Adrenal gland (tissue), 12 donors: ENCODE measurements around the gene NADSYN1. TPM values are rescaled to one million over a fixed set of nuclear protein-coding genes. Genes with fewer than 3 reads are reported as not detected.
"Not testable (repeated sequence)": the region's sequence is repeated elsewhere in the genome, so short reads cannot be mapped to it uniquely, and the experiment has no call there.

Experiments
- DNase-seq, 7 donors: peaks; one replicate each; pipeline ENCODE4 v3.0.0-alpha.2; 2019 to 2020
- H3K27ac ChIP-seq, 5 donors: fragments of 200-600 bp; sonication (generic) in 4 of 5; 1 replicate in 3 of 5; 2 replicates in 2 of 5; pipeline versions ENCODE4 v1.5.1 to v1.8.0; 2016 to 2020; ENCODE audit warnings: mild to moderate bottlenecking in 1 of 5
- H3K27me3 ChIP-seq: fragments of 200-600 bp; 2 replicates; pipeline ENCODE4 v1.8.0; 2021
- H3K36me3 ChIP-seq, 2 donors: fragments of 200-600 bp; replicated peaks in 1 of 2; 1 replicate in 1 of 2; 2 replicates in 1 of 2; pipeline versions ENCODE4 v1.5.1 to v1.8.0; 2018 to 2022
- H3K4me1 ChIP-seq, 2 donors: fragments of 200-600 bp; replicated peaks in 1 of 2; 1 replicate in 1 of 2; 2 replicates in 1 of 2; pipeline versions ENCODE4 v1.5.1 to v1.8.0; 2018 to 2021
- H3K4me3 ChIP-seq, 4 donors: fragments of 200-600 bp; sonication (generic) in 3 of 4; one replicate each; pipeline ENCODE4 v1.5.1; 2016 to 2018
- H3K9me3 ChIP-seq, 3 donors: fragments of 200-600 bp; sonication (generic) in 1 of 3; replicated peaks in 1 of 3; 1 replicate in 2 of 3; 2 replicates in 1 of 3; pipeline versions ENCODE4 v1.5.1 to v1.8.0; 2016 to 2021
- CTCF ChIP-seq, 6 experiments: fragments of 450-650 bp in 4 of 6; fragments of 200-600 bp in 2 of 6; sonication (generic) in 1 of 6; IDR thresholded peaks; 1 replicate in 5 of 6; 2 replicates in 1 of 6; pipeline versions ENCODE4 v1.5.1 to v1.8.0; 2016 to 2021; ENCODE audit warnings: antibody characterized with exemption in 6 of 6, mild to moderate bottlenecking in 2 of 6, moderate library complexity in 1 of 6
- POLR2A ChIP-seq, 2 donors: fragments of 450-650 bp; IDR thresholded peaks; one replicate each; pipeline ENCODE4 v1.6.1; 2017; ENCODE audit warnings: antibody characterized with exemption in 2 of 2, mild to moderate bottlenecking in 2 of 2, moderate library complexity in 1 of 2
- WGBS, 4 donors: extraction: QIAGEN DNeasy Blood & Tissue Kit in 2 of 4; methylation state at CpG; one replicate each; pipeline versions ENCODE4 v1.1.5 to v1.1.7; 2013 to 2017; 5-methylcytosine and 5-hydroxymethylcytosine counted together
- intact Hi-C, 2 donors: fragments of 100-400 bp; cut with DNase I; formaldehyde crosslinking; loops; one replicate each; pipeline versions ENCODE4 v1.14.1 to v1.15.0; 2022 to 2023
- polyA plus RNA-seq, 3 donors: library from polyadenylated mRNA; stranded (reverse); fragments of 200-250 nt in 2 of 3; fragments of 350-450 nt in 1 of 3; fragmentation: Illumina TruSeq in 1 of 3; extraction: RNeasy Lipid Tissue Mini Kit (QIAGEN cat#74804) in 1 of 3; gene quantifications; one replicate each; pipeline ENCODE4 v1.2.3, GENCODE V29; 2013 to 2014
- total RNA-seq, 9 donors: library from RNA; depleted of rRNA in 4 of 9; stranded (reverse); fragments of >200 nt in 4 of 9; fragments of 120-200 nt in 1 of 9; fragmentation: NEBNext Ultra II Directional in 1 of 9; extraction: Animal tissue kit (Norgen Biotek cat#: 25700) in 1 of 9; gene quantifications; one replicate each; pipeline versions ENCODE4 v1.1.0 to v1.2.4, GENCODE V29; 2013 to 2023
- donor health status: healthy with polysubstance abuse.
- donor health status: Bipolar disorder and iron deficiency.
- donor health status: DM: yes; HTN: yes; CAD: no.
- donor health status: DM: no; HTN: no; CAD: no.
- donor health status: DM: no; HTN: no; CAD: no.
- donor health status: DM: yes; HTN: yes; CAD: no.

Gene NADSYN1
- total and polyA plus RNA-seq, 12 donors: 37.1 to 128 (median 58.5) TPM

GRCh38 chr11:71537537-71537936, 84.5 kb downstream of the NADSYN1 start:
- Histone ChIP-seq H3K4me3 (no peak overlapping the region), H3K27me3 (no peaks in the 10 kb centered on the region), H3K27ac (no peak overlapping the region), H3K9me3 (no peaks in the 10 kb centered on the region), H3K4me1 (no peaks in the 10 kb centered on the region), H3K36me3 (no peaks in the 10 kb centered on the region)
- no peak for DNase-seq
- WGBS, 4 donors: 84 to 93% (median 90%) methylated on average over 9 of the region's 9 CpGs
- intact Hi-C loops: no loop called here
- TF ChIP-seq POLR2A (IDR thresholded peaks at IDR 0.05): no peak
- TF ChIP-seq CTCF (IDR thresholded peaks at IDR 0.05): no peak

- H3K9me3 ChIP-seq, H3K36me3 ChIP-seq, intact Hi-C loops, H3K4me3 ChIP-seq, H3K27me3 ChIP-seq, DNase-seq, H3K4me1 ChIP-seq, H3K27ac ChIP-seq: not testable (repeated sequence)
- WGBS, 4 donors: 67 to 76% methylated on average over 4 of the region's 4 CpGs; no CpG with 5 or more reads in 2 of the 4 donors
Measured at GRCh38 chr11:71537977-71538665, 85.1 kb downstream of the NADSYN1 start, which contains the start of gene KRTAP5-8. KRTAP5-8 (plus strand) TSS chr11:71538025; CDS start chr11:71538056, 31 bp downstream.

DNA sequence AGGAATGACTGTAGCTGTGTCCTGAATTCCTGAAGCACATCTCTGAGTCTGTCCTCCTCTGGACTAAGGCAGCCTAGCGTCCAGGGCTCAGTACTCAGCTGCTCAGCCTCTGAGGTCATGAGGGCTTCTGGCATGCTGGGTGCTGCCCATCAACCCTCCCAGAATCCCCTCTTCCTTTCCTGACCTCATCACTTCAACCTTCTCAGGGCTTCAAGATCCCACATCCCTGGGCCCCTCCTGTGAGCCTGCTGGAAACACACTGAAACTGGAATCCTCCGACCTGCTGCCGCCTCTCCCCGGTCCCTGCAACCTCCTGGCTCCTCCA, 85.6 kb downstream of the NADSYN1 start:
- DNase-seq: no peak
- TF ChIP-seq CTCF (IDR thresholded peaks at IDR 0.05) (no peak), POLR2A (IDR thresholded peaks at IDR 0.05) (no peak)
- Histone ChIP-seq H3K27ac (no peak overlapping the region), H3K4me1 (no peaks in the 10 kb centered on the region), H3K36me3 (no peaks in the 10 kb centered on the region), H3K4me3 (no peak overlapping the region), H3K27me3 (no peaks in the 10 kb centered on the region), H3K9me3 (no peaks in the 10 kb centered on the region)
- WGBS, 4 donors: 78 to 94% (median 82%) methylated on average over 4 of the region's 4 CpGs
- intact Hi-C loops: no loop called here

DNA sequence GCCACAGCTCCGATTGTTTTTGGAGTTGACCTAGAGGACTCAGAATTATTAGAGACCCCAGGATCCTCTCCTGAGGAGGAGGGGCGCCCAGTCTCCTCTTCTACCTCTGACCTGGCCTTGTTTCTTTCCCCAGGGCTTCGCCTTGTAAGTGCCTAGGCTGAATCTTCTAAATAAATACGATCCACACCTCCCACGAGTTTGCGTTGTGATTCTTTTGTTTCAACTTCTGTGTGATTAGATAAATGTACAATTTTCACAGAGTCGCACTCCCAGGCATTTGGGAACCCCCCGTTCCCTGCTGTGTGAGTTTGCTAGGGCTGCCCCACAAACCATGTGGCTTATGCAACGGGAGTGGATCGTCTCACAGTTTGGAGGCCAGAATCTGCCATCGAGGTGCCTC, 86.0 kb downstream of the NADSYN1 start:
- TF ChIP-seq POLR2A (IDR thresholded peaks at IDR 0.05) (no peak), CTCF (IDR thresholded peaks at IDR 0.05) (no peak)
- DNase-seq: no peak
- Histone ChIP-seq H3K4me1 (no peaks in the 10 kb centered on the region), H3K9me3 (no peaks in the 10 kb centered on the region), H3K27me3 (no peaks in the 10 kb centered on the region), H3K4me3 (no peak overlapping the region), H3K27ac (no peak overlapping the region), H3K36me3 (no peaks in the 10 kb centered on the region)
- intact Hi-C loops: no loop called here
- WGBS, 4 donors: 79 to 82% (median 81%) methylated on average over 11 of the region's 11 CpGs

GRCh38 chr11:71539971-71540370, 87.0 kb downstream of the NADSYN1 start:
- 93 to 95% (median 94%) methylated on average over 11 of the region's 11 CpGs for WGBS, 4 donors
- H3K27ac ChIP-seq, DNase-seq, H3K4me3 ChIP-seq, H3K4me1 ChIP-seq, H3K27me3 ChIP-seq, intact Hi-C loops, H3K9me3 ChIP-seq, H3K36me3 ChIP-seq: not testable (repeated sequence)

DNA sequence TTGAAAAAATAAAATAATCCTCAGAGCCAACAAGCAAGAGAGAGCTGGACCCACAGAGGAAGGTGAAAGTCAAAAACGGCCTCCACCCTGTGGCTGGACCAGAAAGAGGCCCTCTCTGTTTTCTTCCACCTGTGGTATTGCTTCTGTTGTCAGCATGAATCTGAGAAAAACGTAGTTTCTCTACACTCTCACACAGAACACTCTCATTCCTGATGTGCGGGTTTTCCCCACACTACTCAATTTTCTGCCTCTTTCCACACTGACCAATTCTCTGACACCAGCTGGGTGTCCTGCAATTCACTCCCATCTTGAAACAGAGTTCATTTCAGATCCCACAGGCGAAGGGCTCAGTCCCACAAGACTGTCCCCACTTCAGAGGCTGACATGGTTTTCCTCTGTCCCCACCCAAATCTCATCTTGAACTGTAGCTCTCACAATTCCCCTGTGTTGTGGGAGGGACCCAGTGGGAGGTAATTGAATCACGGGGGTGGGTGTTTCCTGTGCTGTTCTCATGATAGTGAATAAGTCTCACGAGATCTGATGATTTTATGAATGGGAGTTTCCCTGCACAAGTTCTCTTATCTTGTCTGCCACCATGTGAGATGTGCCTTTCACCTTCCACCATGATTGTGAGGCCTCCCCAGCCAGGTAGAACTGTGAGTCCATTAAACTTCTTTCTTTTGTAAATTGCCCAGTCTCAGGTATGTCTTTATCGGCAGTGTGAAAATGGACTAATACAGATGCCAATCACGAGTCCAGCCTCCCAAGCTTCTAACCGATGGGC, 87.7 kb downstream of the NADSYN1 start:
- H3K27me3 ChIP-seq, intact Hi-C loops: not testable (repeated sequence)
- 87 to 91% (median 90%) methylated on average over 9 of the region's 9 CpGs for WGBS, 4 donors

More for the DNA sequence above, 87.7 kb downstream of the NADSYN1 start:
- H3K36me3 ChIP-seq, H3K9me3 ChIP-seq, H3K4me1 ChIP-seq, DNase-seq, H3K4me3 ChIP-seq, H3K27ac ChIP-seq: not testable (repeated sequence)
